SK-N-SH treated with all-trans-retinoic acid at 6 μM for 48 hours (cell line): ENCODE measurements around the gene AGR2.

ENCODE experiments used
- CREB5 ChIP-seq: fragments of 250-450 bp; sonication (Bioruptor Pico); IDR thresholded peaks from 2 replicates; pipeline ENCODE4 v1.5.1; 2020; ENCODE audit warnings: low read depth, mild to moderate bottlenecking, moderate library complexity
- CSRNP3 ChIP-seq: fragments of 250-450 bp; sonication (Bioruptor Pico); IDR thresholded peaks from 2 replicates; pipeline ENCODE4 v1.5.1; 2021; ENCODE audit warnings: mild to moderate bottlenecking, moderate library complexity
- GLIS3 ChIP-seq: fragments of 250-450 bp; sonication (Bioruptor Pico); IDR thresholded peaks from 2 replicates; pipeline ENCODE4 v1.5.0; 2020; ENCODE audit warnings: mild to moderate bottlenecking, moderate library complexity
- PATZ1 ChIP-seq: fragments of 250-450 bp; sonication (Bioruptor Pico); IDR thresholded peaks from 2 replicates; pipeline ENCODE4 v1.8.0; 2020; ENCODE audit warnings: mild to moderate bottlenecking, moderate library complexity, borderline replicate concordance
- SNAI2 ChIP-seq: fragments of 250-450 bp; sonication (Bioruptor Pico); IDR thresholded peaks from 2 replicates; pipeline ENCODE4 v1.5.0; 2020; ENCODE audit warnings: mild to moderate bottlenecking, moderate library complexity
- ZFP3 ChIP-seq: fragments of 250-450 bp; sonication (Bioruptor Pico); IDR thresholded peaks from 2 replicates; pipeline ENCODE4 v1.5.0; 2020; ENCODE audit warnings: mild to moderate bottlenecking, moderate library complexity
- ZFP30 ChIP-seq: fragments of 450-650 bp; formaldehyde crosslinking; IDR thresholded peaks from 2 replicates; pipeline ENCODE4 v1.5.0; 2022; ENCODE audit warnings: mild to moderate bottlenecking, moderate library complexity
- ZNF565 ChIP-seq: fragments of 450-650 bp; formaldehyde crosslinking; conservative IDR thresholded peaks from 2 replicates; pipeline ENCODE4 v1.5.0; 2020; ENCODE audit warnings: low read depth, mild to moderate bottlenecking, moderate library complexity
- ZNF8 ChIP-seq: fragments of 450-650 bp; formaldehyde crosslinking; IDR thresholded peaks from 2 replicates; pipeline ENCODE4 v1.5.0; 2020; ENCODE audit warnings: mild to moderate bottlenecking, moderate library complexity

- TF ChIP-seq ZNF8 (CRISPR knock-in tag) (no peak), ZFP30 (CRISPR knock-in tag) (no peak), PATZ1 (CRISPR knock-in tag) (no peak), ZFP3 (no peak), SNAI2 (CRISPR knock-in tag) (no peak), CREB5 (no peak), CSRNP3 (CRISPR knock-in tag) (no peak), ZNF565 (no peak), GLIS3 (no peak)
Observed at GRCh38 chr7:16743236-16743635, 61.6 kb downstream of the AGR2 start.
